T-helper 17 cell (primary cell): Measurements from ENCODE around the gene CD68. TPM values are rescaled to one million over a fixed set of nuclear protein-coding genes. Genes with fewer than 3 reads are reported as not detected.

Experiments used
- ATAC-seq: fragments of 150-1000 bp; cut with Tn5 transposase; 2 replicates; pipeline ENCODE4 v1.10.0; 2021; ENCODE audit warnings: mild to moderate bottlenecking, moderate library complexity
- DNase-seq, 3 donors: peaks; one replicate each; pipeline versions ENCODE4 v3.0.0 to v3.0.0-alpha.2; 2020 to 2021
- H3K9me3 ChIP-seq: one replicate; pipeline ENCODE4 v1.7.0; 2013; ENCODE audit warnings: low read length, mild to moderate bottlenecking; ENCODE audit not compliant: control insufficient read depth, poor library complexity, severe bottlenecking
- H3K27ac Mint-ChIP-seq: one replicate; pipeline ENCODE4 v1.8.0; 2022; ENCODE audit warnings: mild to moderate bottlenecking, moderate library complexity, mixed read lengths
- H3K27me3 Mint-ChIP-seq: one replicate; pipeline ENCODE4 v1.8.0; 2022; ENCODE audit warnings: mixed read lengths
- H3K36me3 Mint-ChIP-seq: one replicate; pipeline ENCODE4 v1.8.0; 2022; ENCODE audit warnings: low read depth, mixed read lengths
- H3K4me1 Mint-ChIP-seq: one replicate; pipeline ENCODE4 v1.8.0; 2022; ENCODE audit warnings: mild to moderate bottlenecking, mixed read lengths
- H3K4me3 Mint-ChIP-seq: one replicate; pipeline ENCODE4 v1.8.0; 2022; ENCODE audit warnings: mild to moderate bottlenecking, moderate library complexity, mixed read lengths
- total RNA-seq, 4 donors: library from RNA in 2 of 4; stranded (reverse) in 2 of 4; gene quantifications; one replicate each; pipeline ENCODE4 v1.2.3 and lab custom pipeline; 2022 to 2026

CD68 gene, protein sequence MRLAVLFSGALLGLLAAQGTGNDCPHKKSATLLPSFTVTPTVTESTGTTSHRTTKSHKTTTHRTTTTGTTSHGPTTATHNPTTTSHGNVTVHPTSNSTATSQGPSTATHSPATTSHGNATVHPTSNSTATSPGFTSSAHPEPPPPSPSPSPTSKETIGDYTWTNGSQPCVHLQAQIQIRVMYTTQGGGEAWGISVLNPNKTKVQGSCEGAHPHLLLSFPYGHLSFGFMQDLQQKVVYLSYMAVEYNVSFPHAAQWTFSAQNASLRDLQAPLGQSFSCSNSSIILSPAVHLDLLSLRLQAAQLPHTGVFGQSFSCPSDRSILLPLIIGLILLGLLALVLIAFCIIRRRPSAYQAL
- total RNA-seq (1 to 10 TPM; 3.9 to 8.1 TPM), total RNA-seq (lab: John Stamatoyannopoulos, UW) (0 reads per million in 2 donors)

- peak; percentile 14 for ATAC-seq
Observed at GRCh38 chr17:7579001-7579833, at the start of gene CD68. CD68 (plus strand) TSS chr17:7579638; CDS start chr17:7579678, 40 bp downstream.

DNA sequence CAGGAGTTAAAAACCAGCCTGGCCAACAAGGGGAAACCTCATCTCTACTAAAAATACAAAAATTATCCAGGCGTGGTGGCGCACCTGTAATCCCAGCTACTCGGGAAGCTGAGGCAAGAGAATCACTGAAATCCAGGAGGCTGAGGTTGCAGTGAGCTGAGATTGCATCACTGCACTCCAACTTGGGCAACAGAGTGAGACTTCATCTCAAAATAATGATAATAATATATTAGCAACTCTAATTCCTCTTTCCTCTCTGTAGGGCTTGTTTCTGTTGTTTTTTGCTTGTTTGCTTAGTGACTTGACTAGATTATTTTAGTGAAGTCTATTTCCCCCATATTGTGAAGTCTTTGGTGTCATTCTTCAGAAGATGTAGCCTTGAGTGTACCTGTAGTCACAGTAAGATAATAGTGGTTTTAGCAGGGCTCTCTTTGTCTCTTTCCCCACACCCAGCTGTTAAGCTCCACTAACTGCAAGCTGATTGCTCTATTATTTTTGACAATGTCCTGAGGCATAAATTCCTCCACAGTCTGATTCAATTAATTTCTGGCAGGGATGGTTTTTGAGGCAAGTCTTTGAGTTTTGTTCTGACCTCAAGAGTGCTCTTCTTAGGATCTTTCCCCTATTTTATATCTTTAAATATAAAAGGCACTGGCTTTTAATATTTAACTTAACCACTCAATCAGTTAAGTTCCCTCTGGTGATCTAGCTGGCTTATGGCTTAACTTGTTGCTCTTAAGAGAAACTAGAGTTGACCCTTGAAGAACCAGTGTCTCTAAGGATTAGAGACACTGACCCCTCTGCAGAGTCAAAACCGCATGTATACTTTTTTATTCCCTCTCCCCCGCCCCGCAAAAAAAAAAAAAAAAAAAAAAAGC lies 49.2 kb upstream of the CD68 start:
- no peaks in the 10 kb centered on the region for H3K9me3 ChIP-seq
- no peak overlapping the region for H3K4me3 Mint-ChIP-seq
- no peak for DNase-seq
- no peaks in the 10 kb centered on the region for H3K36me3 Mint-ChIP-seq
- no peaks in the 10 kb centered on the region for H3K4me1 Mint-ChIP-seq
- no peak for ATAC-seq
- H3K27ac Mint-ChIP-seq = no peak overlapping the region
- H3K27me3 Mint-ChIP-seq = no peaks in the 10 kb centered on the region

More at GRCh38 chr17:7579001-7579833, at the start of gene CD68:
- Mint-ChIP-seq H3K27me3 (no peaks in the 10 kb centered on the region), H3K27ac (peak within 1 kb of the TSS; percentile 89), H3K4me1 (peaks cover 50% of the 10 kb centered on the region), H3K36me3 (peaks cover 2% of the 10 kb centered on the region), H3K4me3 (peak within 1 kb of the TSS; percentile 66)
- H3K9me3 ChIP-seq = no peaks in the 10 kb centered on the region
- no peak for DNase-seq

- Mint-ChIP-seq H3K36me3 (no peaks in the 10 kb centered on the region), H3K27ac (no peak overlapping the region), H3K4me1 (peaks cover 2% of the 10 kb centered on the region), H3K27me3 (no peaks in the 10 kb centered on the region), H3K4me3 (no peak overlapping the region)
- ATAC-seq (no peak), DNase-seq (no peak)
- H3K9me3 ChIP-seq = no peaks in the 10 kb centered on the region
Observed at GRCh38 chr17:7538050-7538449, 41.4 kb upstream of the CD68 start.

DNA sequence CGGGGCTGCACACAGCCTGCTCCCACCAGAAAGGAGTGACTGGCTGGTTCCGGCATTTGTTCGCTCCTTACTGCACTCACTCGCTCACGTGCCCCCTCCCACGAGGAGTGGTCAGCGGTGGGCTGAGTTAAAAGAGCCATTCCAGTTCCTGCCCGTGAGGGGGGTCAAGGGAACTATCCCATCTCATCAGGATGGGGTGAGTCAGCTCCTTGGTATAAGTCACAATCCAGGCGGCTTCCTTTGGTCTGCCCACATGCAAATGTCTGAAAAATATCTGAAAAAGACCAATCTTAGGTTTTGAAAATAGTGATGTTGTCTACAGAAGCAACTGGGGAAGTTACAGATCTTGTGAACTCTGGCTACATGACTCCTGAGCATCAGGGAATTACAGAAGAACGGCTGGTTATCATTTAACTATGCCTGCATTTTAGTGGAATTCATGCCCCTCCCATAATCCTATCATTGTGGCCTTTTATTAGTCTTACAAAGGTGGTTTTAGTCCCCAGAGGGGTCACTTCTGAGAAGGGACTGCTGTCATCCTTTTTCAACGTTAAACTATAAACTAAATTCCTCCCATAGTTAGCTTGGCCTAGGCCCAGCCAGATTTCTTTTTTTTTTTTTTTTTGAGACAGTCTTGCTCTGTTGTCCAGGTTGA lies 40.4 kb upstream of the CD68 start:
- no peak for ATAC-seq
- Mint-ChIP-seq H3K27me3 (no peaks in the 10 kb centered on the region), H3K4me3 (no peak overlapping the region), H3K27ac (no peak overlapping the region), H3K36me3 (no peaks in the 10 kb centered on the region), H3K4me1 (peaks cover 7% of the 10 kb centered on the region)
- no peaks in the 10 kb centered on the region for H3K9me3 ChIP-seq
- DNase-seq = no peak

DNA sequence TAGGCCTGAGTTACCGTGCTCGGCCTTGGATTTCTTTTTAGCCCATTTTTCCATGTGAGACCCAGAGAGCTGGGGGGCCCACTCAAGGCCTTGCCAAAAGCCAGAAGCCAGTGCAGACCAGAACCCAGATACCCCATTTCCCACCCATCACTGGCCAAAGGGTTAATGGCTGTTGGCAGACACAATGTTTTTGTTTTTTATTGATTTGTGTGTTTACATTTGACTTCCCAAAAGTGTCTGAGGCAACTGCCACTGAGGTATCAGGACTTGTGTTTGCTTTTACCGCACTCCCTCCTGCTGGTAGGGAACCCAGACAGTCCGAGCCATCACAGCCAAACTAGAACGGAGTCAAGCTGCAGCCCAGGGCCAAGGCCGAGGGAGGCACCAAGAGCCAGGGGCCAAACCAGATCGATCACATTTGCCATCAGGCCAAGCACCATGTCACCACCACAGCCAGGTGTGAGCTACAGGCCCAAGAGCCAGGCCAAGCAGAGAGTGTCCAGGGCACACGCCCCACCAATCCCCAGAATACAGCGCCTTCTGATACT lies 38.3 kb upstream of the CD68 start:
- ATAC-seq = no peak
- peaks cover 7% of the 10 kb centered on the region for H3K4me1 Mint-ChIP-seq
- no peak for DNase-seq
- no peaks in the 10 kb centered on the region for H3K27me3 Mint-ChIP-seq
- no peak overlapping the region for H3K27ac Mint-ChIP-seq
- H3K4me3 Mint-ChIP-seq = no peak overlapping the region
- no peaks in the 10 kb centered on the region for H3K36me3 Mint-ChIP-seq
- H3K9me3 ChIP-seq = no peaks in the 10 kb centered on the region

DNA sequence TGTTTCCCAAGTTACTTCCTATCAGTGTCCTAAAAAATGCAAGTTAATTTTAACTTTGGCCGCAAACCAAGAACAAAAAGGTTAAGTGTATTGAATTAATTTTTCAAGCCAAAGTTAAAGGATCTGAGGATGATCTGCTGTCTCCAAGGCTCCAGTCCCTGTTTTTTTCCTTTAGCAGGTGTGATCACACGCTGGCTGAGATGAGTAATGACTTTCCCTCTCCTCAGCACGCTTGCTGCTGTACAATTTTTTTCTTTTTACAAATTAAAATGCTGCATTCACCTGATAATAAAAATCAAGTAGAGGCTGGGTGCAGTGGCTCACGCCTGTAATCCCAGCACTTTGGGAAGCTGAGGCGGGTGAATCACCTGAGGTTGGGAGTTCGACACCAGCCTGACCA lies 34.5 kb upstream of the CD68 start:
- no peak for ATAC-seq
- no peak overlapping the region for H3K27ac Mint-ChIP-seq
- no peak for DNase-seq
- H3K4me3 Mint-ChIP-seq = no peak overlapping the region
- H3K4me1 Mint-ChIP-seq = peaks cover 24% of the 10 kb centered on the region
- no peaks in the 10 kb centered on the region for H3K27me3 Mint-ChIP-seq
- no peaks in the 10 kb centered on the region for H3K9me3 ChIP-seq
- H3K36me3 Mint-ChIP-seq = peaks cover 2% of the 10 kb centered on the region

- peak within 1 kb of the TSS; percentile 98 for H3K4me3 Mint-ChIP-seq
- ATAC-seq (peak; percentile 51), DNase-seq (peak in 2 of 3 donors; percentile 45 to 50)
- peaks cover 7% of the 10 kb centered on the region for H3K36me3 Mint-ChIP-seq
- H3K9me3 ChIP-seq = no peaks in the 10 kb centered on the region
- peaks cover 51% of the 10 kb centered on the region for H3K4me1 Mint-ChIP-seq
- H3K27me3 Mint-ChIP-seq = no peaks in the 10 kb centered on the region
- H3K27ac Mint-ChIP-seq = peak within 1 kb of the TSS; percentile 94
Observed at GRCh38 chr17:7548585-7549400, 30.6 kb upstream of the CD68 start, which contains the start of gene TNFSF12. TNFSF12 (plus strand) TSS chr17:7549058; CDS start chr17:7549154, 96 bp downstream.

DNA sequence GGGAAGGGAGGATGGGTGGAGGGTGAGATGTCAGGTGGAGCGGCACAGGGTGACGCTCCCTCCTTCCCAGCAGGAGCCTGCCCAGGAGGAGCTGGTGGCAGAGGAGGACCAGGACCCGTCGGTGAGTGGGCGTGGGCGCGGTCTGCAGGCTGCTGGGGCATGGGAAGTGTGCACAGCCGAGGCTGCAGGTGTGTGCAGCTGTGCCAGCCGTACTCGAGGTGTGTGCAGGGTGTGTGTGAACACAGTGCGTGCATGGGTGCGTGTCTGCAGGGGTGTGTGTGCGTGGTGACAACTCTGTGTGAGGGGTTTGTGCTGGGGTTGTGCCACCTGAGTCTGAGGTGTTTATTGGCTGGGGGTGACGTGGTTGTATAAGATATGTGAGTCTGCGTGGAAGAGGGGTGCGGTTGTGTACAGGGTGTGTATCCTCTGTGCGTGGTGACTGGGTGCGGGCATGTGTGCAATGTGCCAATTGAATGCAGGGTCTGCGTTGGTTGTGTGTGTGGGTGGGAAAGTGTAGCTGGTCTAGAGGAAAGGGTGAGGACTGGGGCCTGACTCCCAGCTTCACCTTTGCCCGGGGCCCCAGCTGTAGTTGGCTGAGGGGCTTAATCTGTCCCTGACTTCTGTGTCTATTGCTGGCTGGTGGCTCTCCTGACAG lies 29.9 kb upstream of the CD68 start:
- Mint-ChIP-seq H3K27ac (peak overlapping the region; percentile 94), H3K4me1 (peaks cover 55% of the 10 kb centered on the region), H3K36me3 (peaks cover 7% of the 10 kb centered on the region), H3K27me3 (no peaks in the 10 kb centered on the region), H3K4me3 (peak overlapping the region; percentile 98)
- no peaks in the 10 kb centered on the region for H3K9me3 ChIP-seq
- DNase-seq (peak in 2 of 3 donors; percentile 22 to 23), ATAC-seq (peak; percentile 62)

GRCh38 chr17:7550344-7550743 lies 29.1 kb upstream of the CD68 start:
- Mint-ChIP-seq H3K36me3 (peaks cover 7% of the 10 kb centered on the region), H3K27ac (peak overlapping the region; percentile 94), H3K4me3 (no peak overlapping the region), H3K27me3 (no peaks in the 10 kb centered on the region), H3K4me1 (peaks cover 60% of the 10 kb centered on the region)
- DNase-seq (no peak), ATAC-seq (no peak)
- no peaks in the 10 kb centered on the region for H3K9me3 ChIP-seq

- Mint-ChIP-seq H3K4me1 (peaks cover 64% of the 10 kb centered on the region), H3K36me3 (peaks cover 7% of the 10 kb centered on the region), H3K27ac (peak overlapping the region; percentile 94), H3K4me3 (peak overlapping the region; percentile 83), H3K27me3 (no peaks in the 10 kb centered on the region)
- DNase-seq (no peak), ATAC-seq (no peak)
- no peaks in the 10 kb centered on the region for H3K9me3 ChIP-seq
Observed at GRCh38 chr17:7551396-7551795, 28.0 kb upstream of the CD68 start.

DNA sequence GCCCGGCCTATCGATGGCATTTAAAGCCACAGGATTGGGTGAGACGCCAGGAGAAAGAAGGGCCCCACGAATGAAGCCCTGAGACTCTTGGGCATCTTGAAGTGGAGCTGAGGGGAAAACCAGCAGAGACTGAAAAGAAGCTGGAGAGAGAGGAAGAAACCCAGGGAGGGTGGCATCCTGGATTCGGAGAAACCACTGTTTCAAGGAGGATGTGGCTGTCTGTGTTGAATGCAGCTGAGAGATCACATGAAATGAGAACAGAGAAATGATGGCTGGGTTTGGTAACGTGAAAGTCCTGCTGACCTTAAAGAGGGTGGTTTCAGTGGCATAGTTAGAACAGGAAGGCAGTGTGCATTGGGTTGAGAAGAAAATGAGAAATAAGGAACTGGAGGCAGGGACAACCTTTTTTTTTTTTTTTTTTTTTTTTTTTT lies 26.8 kb upstream of the CD68 start:
- DNase-seq (peak in 1 of 3 donors; percentile 27), ATAC-seq (peak; percentile 73)
- peak overlapping the region; percentile 94 for H3K27ac Mint-ChIP-seq
- H3K36me3 Mint-ChIP-seq = peaks cover 7% of the 10 kb centered on the region
- peak overlapping the region; percentile 93 for H3K4me3 Mint-ChIP-seq
- H3K27me3 Mint-ChIP-seq = no peaks in the 10 kb centered on the region
- peaks cover 64% of the 10 kb centered on the region for H3K4me1 Mint-ChIP-seq
- H3K9me3 ChIP-seq = no peaks in the 10 kb centered on the region
